Activated T-helper 17 cell treated with anti-CD3 and anti-CD28 coated beads, Interleukin-2, amount 50 U/mL, for 72 hours (primary cell): ENCODE data around the gene KLHL17. TPM values are rescaled to one million over a fixed set of nuclear protein-coding genes. Genes with fewer than 3 reads are reported as not detected.
A peak's percentile ranks its signal among the peaks of the same experiment; 100 is the strongest.
"Not testable (repeated sequence)": the region's sequence is repeated elsewhere in the genome, so short reads cannot be mapped to it uniquely, and the experiment has no call there.

Experiments used
- ATAC-seq: fragments of 150-1000 bp; cut with Tn5 transposase; replicated peaks from 2 replicates; pipeline ENCODE4 v1.10.0; 2021; ENCODE audit warnings: mild to moderate bottlenecking, moderate library complexity
- H3K27ac Mint-ChIP-seq: one replicate; pipeline ENCODE4 v1.8.0; 2022; ENCODE audit warnings: mixed read lengths
- H3K27me3 Mint-ChIP-seq: one replicate; pipeline ENCODE4 v1.8.0; 2022; ENCODE audit warnings: mixed read lengths
- H3K36me3 Mint-ChIP-seq: one replicate; pipeline ENCODE4 v1.8.0; 2022; ENCODE audit warnings: low read depth, mild to moderate bottlenecking, mixed read lengths
- H3K4me1 Mint-ChIP-seq: one replicate; pipeline ENCODE4 v1.8.0; 2022; ENCODE audit warnings: mixed read lengths
- H3K4me3 Mint-ChIP-seq: one replicate; pipeline ENCODE4 v1.8.0; 2022; ENCODE audit warnings: mild to moderate bottlenecking, mixed read lengths
- H3K9me3 Mint-ChIP-seq: one replicate; pipeline ENCODE4 v1.8.0; 2022; ENCODE audit warnings: mixed read lengths
- total RNA-seq, 2 donors: library from RNA; stranded (reverse); gene quantifications; one replicate each; pipeline ENCODE4 v1.2.3, GENCODE V29; 2022

The KLHL17 gene
- total RNA-seq, 2 donors from 2014 or later = 17.4 to 17.8 TPM

DNA sequence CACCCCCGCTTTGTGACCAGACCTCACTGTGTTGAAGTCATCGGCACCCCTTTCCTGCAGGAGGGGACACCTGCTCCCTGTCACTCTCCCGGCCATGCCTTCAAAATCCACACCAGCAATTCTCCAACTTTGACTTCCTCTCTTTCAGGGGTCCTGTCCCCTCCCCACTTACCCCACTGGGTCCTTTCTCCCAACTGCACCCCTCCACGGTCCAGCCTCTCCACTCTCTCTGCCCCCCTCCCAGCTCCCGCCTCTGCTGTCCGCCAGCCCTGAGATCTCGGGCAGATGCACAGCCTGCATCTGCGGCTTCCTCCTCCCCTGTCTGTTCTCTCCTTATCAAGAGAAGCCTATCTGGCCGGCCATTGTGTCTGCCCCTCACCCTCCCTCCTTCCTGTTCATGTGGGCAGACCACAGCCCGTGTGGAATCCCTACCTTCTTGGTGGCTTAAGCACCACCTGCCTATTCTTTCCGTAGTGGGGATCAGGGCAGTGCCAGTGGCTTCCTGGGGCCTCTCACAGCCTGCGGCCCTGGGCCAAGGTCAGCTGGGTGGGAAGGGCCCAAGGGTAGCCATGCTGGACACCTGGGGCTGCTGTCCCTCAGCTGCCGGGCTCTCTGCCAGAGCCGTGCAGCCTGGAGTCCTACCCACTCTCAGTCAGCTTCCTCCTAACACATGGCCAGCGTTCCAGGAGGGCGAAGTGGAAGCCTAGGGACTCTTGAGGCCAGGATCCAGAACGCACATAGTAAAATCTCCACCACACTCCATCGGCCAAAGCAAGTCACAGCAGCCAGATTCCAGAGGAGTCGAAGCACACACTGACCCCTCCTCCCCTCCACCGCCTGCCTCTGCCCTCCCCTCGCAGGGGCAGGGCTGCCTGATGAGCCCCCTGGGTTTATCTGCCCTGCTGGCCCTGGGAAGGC, 44.7 kb downstream of the KLHL17 start:
- no peak for ATAC-seq
- Mint-ChIP-seq H3K4me1 (peaks cover 11% of the 10 kb centered on the region), H3K4me3 (peak overlapping the region; percentile 36), H3K27ac (no peak overlapping the region), H3K27me3 (peaks cover 17% of the 10 kb centered on the region), H3K9me3 (no peaks in the 10 kb centered on the region), H3K36me3 (peaks cover 4% of the 10 kb centered on the region)

DNA sequence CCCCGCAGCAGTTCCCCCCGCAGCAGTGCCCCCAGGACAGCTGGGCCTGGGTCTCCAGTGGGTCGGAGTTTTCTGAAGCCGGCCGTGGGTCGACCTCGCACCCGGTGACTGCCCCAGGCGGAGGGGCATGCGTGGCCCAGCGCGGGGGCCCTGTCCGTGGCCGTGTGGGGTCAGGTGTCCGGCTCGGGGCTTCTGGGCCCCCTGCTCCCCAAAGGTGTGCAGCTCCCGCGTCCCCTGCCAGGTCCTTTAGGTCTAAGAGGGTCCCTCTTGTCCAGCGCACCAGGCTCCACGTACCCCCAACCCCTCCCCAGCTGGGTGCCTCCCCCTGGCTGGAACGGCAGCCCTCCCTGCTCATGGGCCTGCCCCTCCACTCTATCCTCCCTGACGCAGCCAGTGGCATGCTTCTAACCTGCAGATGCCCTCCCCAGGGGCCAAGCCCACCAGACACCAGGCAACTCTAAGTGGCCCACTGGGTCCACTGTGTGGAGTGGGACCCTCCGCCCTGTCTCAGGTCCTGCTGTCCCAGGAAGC, 45.5 kb downstream of the KLHL17 start:
- no peak for ATAC-seq
- H3K27me3 Mint-ChIP-seq = peaks cover 17% of the 10 kb centered on the region
- H3K4me1 Mint-ChIP-seq = peaks cover 11% of the 10 kb centered on the region
- H3K27ac Mint-ChIP-seq = no peak overlapping the region
- no peak overlapping the region for H3K4me3 Mint-ChIP-seq
- no peaks in the 10 kb centered on the region for H3K9me3 Mint-ChIP-seq
- peaks cover 4% of the 10 kb centered on the region for H3K36me3 Mint-ChIP-seq

DNA sequence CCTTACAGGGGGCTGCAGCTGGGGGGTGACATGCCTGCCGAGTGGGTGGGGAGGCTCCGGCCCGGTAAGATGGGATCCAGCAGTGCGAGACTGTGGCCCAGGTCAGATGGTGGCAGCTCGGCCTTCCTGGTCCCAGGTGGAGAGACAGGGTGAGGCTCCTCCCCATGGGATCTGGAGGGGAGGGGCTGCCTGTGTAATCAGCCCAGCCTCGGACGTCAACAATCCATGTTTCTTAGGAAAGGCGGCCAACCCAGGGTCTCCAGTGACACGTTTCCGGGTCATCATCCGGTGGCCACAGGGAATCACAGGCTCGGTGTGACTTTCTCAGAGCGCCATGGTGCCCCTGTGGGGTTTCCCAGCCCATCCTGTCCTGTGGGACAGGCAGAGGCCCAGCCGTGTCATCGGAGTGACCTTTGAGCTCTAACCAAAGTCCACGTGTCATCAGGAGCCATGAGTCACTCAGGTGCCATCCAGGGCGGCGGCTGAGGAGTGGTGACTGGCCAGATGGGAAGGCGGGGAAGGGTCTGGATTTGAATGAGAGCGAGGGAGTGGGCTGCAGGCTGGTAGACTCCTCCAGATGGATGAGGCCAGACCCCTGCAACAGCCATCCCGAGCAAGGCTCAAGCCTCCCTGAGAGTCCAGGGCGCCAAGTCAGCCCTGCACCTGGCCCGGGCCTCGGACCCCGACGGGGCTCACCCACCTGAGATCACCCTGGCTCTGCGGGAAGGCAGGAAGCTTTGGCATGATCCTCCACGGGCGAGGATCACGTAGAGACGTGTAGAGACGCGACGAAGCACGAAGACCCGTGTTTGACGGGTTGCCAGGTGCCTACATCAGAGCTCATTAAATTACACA, 46.1 kb downstream of the KLHL17 start:
- Mint-ChIP-seq H3K4me1 (peaks cover 11% of the 10 kb centered on the region), H3K27me3 (peaks cover 17% of the 10 kb centered on the region), H3K4me3 (no peak overlapping the region), H3K36me3 (peaks cover 4% of the 10 kb centered on the region), H3K9me3 (no peaks in the 10 kb centered on the region), H3K27ac (no peak overlapping the region)
- no peak for ATAC-seq

DNA sequence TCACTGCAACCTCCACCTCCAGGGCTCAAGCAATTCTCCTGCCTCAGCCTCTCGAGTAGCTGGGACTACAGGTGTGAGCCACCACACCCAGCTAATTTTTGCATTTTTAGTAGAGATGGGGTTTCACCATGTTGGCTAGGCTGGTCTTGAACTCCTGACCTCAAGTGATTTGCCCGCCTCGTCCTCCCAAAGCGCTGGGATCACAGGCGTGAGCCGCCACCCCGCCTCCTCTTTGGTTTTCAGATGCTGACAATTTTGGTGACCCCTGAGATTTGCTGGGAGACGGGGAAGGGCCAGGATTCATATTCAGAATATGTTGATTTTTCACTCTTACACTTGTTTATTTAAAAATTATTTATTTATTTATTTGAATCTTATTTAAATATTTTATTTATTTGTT, 49.7 kb downstream of the KLHL17 start:
- ATAC-seq, H3K9me3 Mint-ChIP-seq, H3K4me3 Mint-ChIP-seq, H3K36me3 Mint-ChIP-seq, H3K27ac Mint-ChIP-seq, H3K27me3 Mint-ChIP-seq: not testable (repeated sequence)
- peaks cover 18% of the 10 kb centered on the region for H3K4me1 Mint-ChIP-seq

DNA sequence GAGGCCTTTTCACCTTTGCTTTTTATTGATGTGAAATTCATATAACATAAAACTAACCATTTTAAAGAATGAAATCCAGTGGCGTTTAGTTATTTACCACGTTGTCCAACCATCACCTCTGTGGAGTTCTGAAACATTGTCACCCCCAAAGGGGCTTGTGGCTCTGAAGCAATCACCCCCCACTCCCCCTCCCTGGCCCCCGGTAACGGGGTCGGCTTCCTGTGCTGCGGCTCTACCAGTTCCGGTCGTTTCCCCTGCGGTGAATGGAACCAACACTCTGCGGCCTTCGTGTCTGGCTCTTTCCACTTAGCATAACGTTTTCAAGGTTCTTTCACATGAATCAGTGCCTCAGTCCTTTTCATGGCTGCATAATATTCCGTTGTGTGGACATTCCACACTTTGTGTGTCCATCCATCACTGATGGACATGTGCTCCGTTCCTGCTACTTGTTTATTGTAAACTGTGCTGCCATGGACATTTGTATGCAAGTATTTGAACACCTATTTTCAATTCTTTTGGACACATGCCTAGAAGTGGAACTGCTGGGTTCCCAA, 51.1 kb downstream of the KLHL17 start:
- Mint-ChIP-seq H3K27ac (no peak overlapping the region), H3K27me3 (peaks cover 2% of the 10 kb centered on the region), H3K36me3 (peaks cover 6% of the 10 kb centered on the region), H3K4me3 (no peak overlapping the region), H3K4me1 (peaks cover 16% of the 10 kb centered on the region), H3K9me3 (no peaks in the 10 kb centered on the region)
- no peak for ATAC-seq

- H3K27ac Mint-ChIP-seq = peak overlapping the region; percentile 95
- H3K27me3 Mint-ChIP-seq, H3K9me3 Mint-ChIP-seq, ATAC-seq, H3K36me3 Mint-ChIP-seq: not testable (repeated sequence)
- peak overlapping the region; percentile 99 for H3K4me3 Mint-ChIP-seq
- peaks cover 16% of the 10 kb centered on the region for H3K4me1 Mint-ChIP-seq
Observed at GRCh38 chr1:1012736-1013104, 52.3 kb downstream of the KLHL17 start.

- Mint-ChIP-seq H3K36me3 (peaks cover 6% of the 10 kb centered on the region), H3K9me3 (no peaks in the 10 kb centered on the region), H3K4me3 (peak within 1 kb of the TSS; percentile 99), H3K27me3 (no peaks in the 10 kb centered on the region), H3K27ac (peak within 1 kb of the TSS; percentile 95), H3K4me1 (peaks cover 16% of the 10 kb centered on the region)
- peak; percentile 94 for ATAC-seq
Observed at GRCh38 chr1:1013105-1013921, 52.9 kb downstream of the KLHL17 start, which contains the start of gene ISG15. Gene ISG15 (plus strand): TSS chr1:1013497. CDS start chr1:1013574, 77 bp downstream.

GRCh38 chr1:1013922-1014648, 53.7 kb downstream of the KLHL17 start:
- peak overlapping the region; percentile 99 for H3K4me3 Mint-ChIP-seq

DNA sequence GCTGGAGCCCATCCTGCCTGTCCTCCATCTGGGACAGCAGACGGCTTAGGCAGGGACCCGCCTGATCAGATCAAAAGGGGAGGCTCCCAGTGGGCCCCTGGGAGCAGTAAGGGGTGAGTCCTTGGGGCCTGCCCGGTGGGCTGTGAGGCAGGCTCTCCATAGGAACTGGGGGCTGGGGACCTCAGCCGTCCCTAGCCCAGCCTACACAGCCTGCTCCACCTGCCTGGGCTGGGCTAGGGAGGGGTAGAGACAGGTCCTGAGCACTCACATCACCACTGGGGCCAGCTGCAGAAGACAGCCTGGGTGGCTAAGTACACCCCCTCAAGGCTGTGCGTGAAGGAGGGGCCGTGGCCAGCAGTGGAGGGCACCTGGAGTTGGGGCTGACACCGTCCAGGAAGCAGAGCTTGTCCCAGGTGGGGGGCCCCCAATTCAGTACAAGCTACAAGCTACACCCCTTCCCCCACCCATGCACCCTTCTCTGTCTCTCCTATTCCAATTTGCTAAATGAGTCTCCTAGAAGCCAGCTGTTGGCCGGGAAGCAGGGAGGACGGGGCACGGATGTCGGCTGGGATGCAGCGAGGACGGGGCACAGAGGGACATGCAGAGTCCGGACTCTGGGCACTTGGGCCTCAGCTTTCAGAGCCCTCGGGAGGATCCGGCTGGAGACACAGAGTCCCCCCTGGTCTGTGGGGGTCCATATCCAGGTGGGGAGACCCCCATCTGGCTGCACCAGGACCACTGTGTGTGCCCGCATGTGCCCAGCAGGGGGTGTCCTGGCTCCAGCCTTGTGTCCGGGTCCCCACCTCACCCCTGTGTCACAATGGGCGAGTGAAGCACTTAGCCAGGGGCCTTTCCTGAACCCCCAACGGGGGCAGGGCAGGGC, 54.7 kb downstream of the KLHL17 start:
- Mint-ChIP-seq H3K4me1 (peaks cover 11% of the 10 kb centered on the region), H3K36me3 (peaks cover 6% of the 10 kb centered on the region), H3K27ac (peak overlapping the region; percentile 95), H3K27me3 (no peaks in the 10 kb centered on the region), H3K9me3 (no peaks in the 10 kb centered on the region), H3K4me3 (peak overlapping the region; percentile 99)
- no peak for ATAC-seq

More at GRCh38 chr1:1013922-1014648, 53.7 kb downstream of the KLHL17 start:
- peak overlapping the region; percentile 95 for H3K27ac Mint-ChIP-seq
- peak; percentile 32 for ATAC-seq
- H3K36me3 Mint-ChIP-seq = peaks cover 6% of the 10 kb centered on the region
- peaks cover 14% of the 10 kb centered on the region for H3K4me1 Mint-ChIP-seq
- H3K9me3 Mint-ChIP-seq = no peaks in the 10 kb centered on the region
- H3K27me3 Mint-ChIP-seq = no peaks in the 10 kb centered on the region

Other genes with a start within 250 kb of the KLHL17 start
- not detected for gene SAMD11, start 36.7 kb upstream of the KLHL17 start, total RNA-seq
- 100 to 1,000 TPM in 1 of 2 donors, 10 to 100 TPM in 1; 57.6 to 141 TPM for gene NOC2L, start 1.3 kb upstream of the KLHL17 start, total RNA-seq
- 1 to 10 TPM; 2.8 to 6.3 TPM for gene PLEKHN1, start 5.9 kb downstream of the KLHL17 start, total RNA-seq
- not detected for gene PERM1, start 21.5 kb downstream of the KLHL17 start, total RNA-seq
- 1 to 10 TPM in 1 of 2 donors, not detected in 1; 2.5 TPM for gene HES4, start 39.5 kb downstream of the KLHL17 start, total RNA-seq
- 10 to 100 TPM; 13.5 to 36.5 TPM for gene ISG15, start 52.9 kb downstream of the KLHL17 start, total RNA-seq
- 10 to 100 TPM; 12.1 to 87.6 TPM for gene AGRN, start 59.5 kb downstream of the KLHL17 start, total RNA-seq
- not detected for gene RNF223, start 113.7 kb downstream of the KLHL17 start, total RNA-seq
- gene C1orf159, start 155.5 kb downstream of the KLHL17 start, total RNA-seq = 10 to 100 TPM; 15.7 to 18.8 TPM
- gene TTLL10, start 213.3 kb downstream of the KLHL17 start, total RNA-seq = under 1 TPM in 1 of 2 donors, not detected in 1; 0.11 TPM
- 100 to 1,000 TPM; 105 to 796 TPM for gene TNFRSF18, start 246.0 kb downstream of the KLHL17 start, total RNA-seq